Measurements from ENCODE around the gene GMNN.
"Not testable (repeated sequence)": the region's sequence is repeated elsewhere in the genome, so short reads cannot be mapped to it uniquely, and the experiment has no call there.

The GMNN gene

GRCh38 chr6:24774696-24775519, at the start of gene GMNN:
Gene GMNN, plus strand, starts transcription at chr6:24774937. Its CDS starts 2,310 bp downstream, at chr6:24777247.
- peak; percentile 94 for DNase-seq

GRCh38 chr6:24730653-24731052, 44.1 kb upstream of the GMNN start:
- not testable (repeated sequence) for DNase-seq

GRCh38 chr6:24731456-24732134, 43.1 kb upstream of the GMNN start:
- not testable (repeated sequence) for DNase-seq

- DNase-seq: no peak
Observed at GRCh38 chr6:24734166-24734565, 40.6 kb upstream of the GMNN start.

GRCh38 chr6:24734710-24735109, 40.0 kb upstream of the GMNN start:
- not testable (repeated sequence) for DNase-seq

- no peak for DNase-seq
Observed at GRCh38 chr6:24738741-24739140, 36.0 kb upstream of the GMNN start.

GRCh38 chr6:24740861-24741260, 33.9 kb upstream of the GMNN start:
- DNase-seq: no peak

- DNase-seq: no peak
Observed at GRCh38 chr6:24742216-24742738, 32.5 kb upstream of the GMNN start.

- peak; percentile 29 for DNase-seq
Observed at GRCh38 chr6:24743265-24743943, 31.3 kb upstream of the GMNN start.

- no peak for DNase-seq
Observed at GRCh38 chr6:24743944-24744335, 30.8 kb upstream of the GMNN start.

GRCh38 chr6:24744911-24745310, 29.8 kb upstream of the GMNN start:
- peak; percentile 8 for DNase-seq

GRCh38 chr6:24749297-24749696, 25.4 kb upstream of the GMNN start:
- no peak for DNase-seq

GRCh38 chr6:24750878-24751277, 23.9 kb upstream of the GMNN start:
- not testable (repeated sequence) for DNase-seq

GRCh38 chr6:24752503-24752902, 22.2 kb upstream of the GMNN start:
- DNase-seq: no peak

GRCh38 chr6:24752917-24753492, 21.7 kb upstream of the GMNN start:
- no peak for DNase-seq

- no peak for DNase-seq
Observed at GRCh38 chr6:24753545-24753944, 21.2 kb upstream of the GMNN start.

- DNase-seq: not testable (repeated sequence)
Observed at GRCh38 chr6:24754378-24754777, 20.4 kb upstream of the GMNN start.

- no peak for DNase-seq
Observed at GRCh38 chr6:24755279-24755678, 19.5 kb upstream of the GMNN start.

- DNase-seq: no peak
Observed at GRCh38 chr6:24757611-24758010, 17.1 kb upstream of the GMNN start.

GRCh38 chr6:24759718-24760117, 15.0 kb upstream of the GMNN start:
- no peak for DNase-seq

GRCh38 chr6:24760210-24760609, 14.5 kb upstream of the GMNN start:
- DNase-seq: no peak

GRCh38 chr6:24761193-24761835, 13.4 kb upstream of the GMNN start:
- DNase-seq: no peak

- no peak for DNase-seq
Observed at GRCh38 chr6:24761851-24762250, 12.9 kb upstream of the GMNN start.

All from CD4-positive, alpha-beta T cell treated with Interleukin-4 for 4 hours (primary cell).